GM10266 (cell line): ENCODE data around the gene DISC1.

Source experiments
- DNase-seq: peaks from one replicate; pipeline ENCODE4 v3.0.0; 2012; ENCODE audit errors: extremely low spot score
- CTCF ChIP-seq: IDR thresholded peaks from 2 replicates; pipeline ENCODE4 v1.5.1; 2012; ENCODE audit warnings: mild to moderate bottlenecking, low read depth; ENCODE audit not compliant: control insufficient read depth, insufficient read depth; ENCODE audit errors: missing control alignments

The DISC1 gene

DNA sequence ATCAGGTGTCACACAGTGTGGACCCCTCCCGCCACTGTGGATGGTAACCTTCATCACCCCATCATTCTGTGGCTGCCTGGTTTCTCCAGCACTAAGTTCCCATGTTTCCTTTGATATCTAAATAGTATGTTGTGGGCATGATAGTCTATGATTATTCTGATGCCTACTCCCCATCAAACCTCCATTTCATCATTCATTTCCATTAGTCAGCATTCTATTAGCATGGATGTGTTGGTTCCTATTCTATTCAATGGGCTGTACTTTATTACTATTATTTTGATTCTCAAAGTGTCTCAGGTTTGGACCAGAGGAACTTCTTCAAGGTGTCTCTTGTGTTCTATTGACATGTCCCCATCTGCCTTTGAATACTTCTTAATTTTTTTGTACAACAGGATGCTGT, 112.0 kb downstream of the DISC1 start:
- DNase-seq, result no peak
- TF ChIP-seq CTCF, result no peak

DNA sequence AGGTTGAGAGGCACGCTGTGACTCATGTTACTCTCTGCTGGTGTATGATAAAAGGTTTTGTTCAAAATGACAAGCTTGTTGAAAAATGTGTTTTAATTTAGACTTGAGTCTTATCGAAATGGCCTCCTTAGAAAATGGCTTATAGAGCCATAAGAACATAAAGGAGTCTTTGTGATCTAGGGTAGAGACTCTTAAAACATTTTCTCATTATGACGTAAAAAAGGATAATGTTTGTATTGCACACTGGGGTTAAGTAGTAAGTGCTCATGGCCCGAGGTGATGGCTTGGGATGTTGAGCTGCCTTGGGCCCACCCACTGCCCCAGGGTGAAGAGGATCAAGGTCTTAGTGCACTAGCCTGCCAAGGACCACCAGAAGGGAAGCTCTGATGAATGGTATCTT, 117.4 kb downstream of the DISC1 start:
- no peak for DNase-seq
- TF ChIP-seq CTCF, result no peak

DNA sequence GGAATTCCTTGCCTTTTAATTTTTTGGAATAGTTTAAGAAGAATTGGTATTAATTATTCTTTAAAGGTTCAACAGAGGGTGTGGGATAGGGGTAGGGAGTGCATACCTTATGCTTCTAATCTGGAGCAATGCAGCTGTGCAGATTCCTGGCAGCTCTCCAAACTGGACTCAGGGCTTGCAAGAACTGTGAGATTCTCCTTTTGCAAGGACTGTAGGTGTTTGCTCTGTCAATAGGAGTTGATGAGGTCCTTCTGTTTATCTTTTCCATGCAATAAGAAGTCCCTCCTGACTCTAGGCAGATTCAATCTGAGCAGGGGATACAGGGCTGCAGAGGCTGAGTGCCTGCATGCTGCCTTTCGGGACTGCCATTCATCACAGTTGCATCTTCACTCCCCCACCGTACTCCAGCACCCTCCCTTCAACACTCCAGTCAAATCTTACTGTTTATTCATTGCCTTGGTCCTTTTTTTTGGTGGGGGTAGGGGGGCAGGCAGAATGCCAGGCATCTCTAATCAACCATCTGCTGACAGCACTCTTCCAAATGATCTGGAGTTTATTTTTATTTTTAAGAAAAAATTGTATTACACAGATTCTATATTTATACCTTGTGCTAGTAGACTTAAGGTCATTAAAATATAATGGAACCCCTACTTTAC, 122.3 kb downstream of the DISC1 start:
- no peak for DNase-seq
- TF ChIP-seq CTCF, result no peak

GRCh38 chr1:231750296-231750695, 123.7 kb downstream of the DISC1 start:
- no peak for TF ChIP-seq CTCF
- no peak for DNase-seq

- no peak for DNase-seq
- no peak for TF ChIP-seq CTCF
Observed at GRCh38 chr1:231750818-231751362, 124.3 kb downstream of the DISC1 start.

DNA sequence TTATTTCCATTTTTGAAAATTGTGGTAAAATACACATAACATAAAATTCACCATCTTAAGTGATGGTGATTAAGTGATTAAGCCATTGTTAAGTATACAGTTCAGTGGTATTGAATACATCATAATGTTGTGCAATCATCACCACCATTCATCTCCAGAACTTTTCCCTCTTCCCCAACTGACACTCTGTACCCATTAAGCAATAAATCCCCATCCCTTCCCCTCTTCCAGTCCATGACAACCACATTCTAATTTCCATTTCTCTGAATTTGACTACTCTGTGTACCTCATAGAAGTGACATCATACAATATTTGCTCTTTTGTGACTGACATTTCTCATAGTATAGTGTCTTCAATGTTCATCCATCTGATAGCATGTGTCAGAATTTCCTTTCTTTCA, 124.8 kb downstream of the DISC1 start:
- no peak for DNase-seq
- TF ChIP-seq CTCF, result no peak

- TF ChIP-seq CTCF, result no peak
- DNase-seq, result no peak
Observed at GRCh38 chr1:231753313-231753712, 126.7 kb downstream of the DISC1 start.
